Parathyroid adenoma (tissue), 2 donors: Measurements from ENCODE around the gene ABHD3.
"Not testable (repeated sequence)": the region's sequence is repeated elsewhere in the genome, so short reads cannot be mapped to it uniquely, and the experiment has no call there.

Experiments used
- H2AFZ ChIP-seq: fragments of 300-600 bp; sonication (generic); one replicate; pipeline ENCODE4 v1.7.0; 2017; ENCODE audit warnings: antibody characterized with exemption, mild to moderate bottlenecking
- H3K27ac ChIP-seq: fragments of 300-600 bp; sonication (generic); one replicate; pipeline ENCODE4 v1.7.0; 2017
- H3K27me3 ChIP-seq: fragments of 300-600 bp; sonication (generic); one replicate; pipeline ENCODE4 v1.7.0; 2017; ENCODE audit warnings: low read length; ENCODE audit not compliant: control insufficient read depth, insufficient read depth
- H3K36me3 ChIP-seq: fragments of 300-600 bp; sonication (generic); one replicate; pipeline ENCODE4 v1.7.0; 2017; ENCODE audit warnings: low read length; ENCODE audit not compliant: control insufficient read depth, insufficient read depth
- H3K4me1 ChIP-seq: fragments of 300-600 bp; sonication (generic); one replicate; pipeline ENCODE4 v1.7.0; 2017; ENCODE audit warnings: control low read depth
- H3K4me2 ChIP-seq: fragments of 300-600 bp; sonication (generic); one replicate; pipeline ENCODE4 v1.7.0; 2017; ENCODE audit warnings: low read length
- H3K4me3 ChIP-seq: fragments of 300-600 bp; sonication (generic); one replicate; pipeline ENCODE4 v1.7.0; 2017; ENCODE audit warnings: low read depth, low read length
- H3K79me2 ChIP-seq: fragments of 300-600 bp; sonication (generic); one replicate; pipeline ENCODE4 v1.7.0; 2017; ENCODE audit warnings: control low read depth
- H3K9ac ChIP-seq: fragments of 300-600 bp; sonication (generic); one replicate; pipeline ENCODE4 v1.7.0; 2017; ENCODE audit warnings: mild to moderate bottlenecking
- H3K9me3 ChIP-seq: fragments of 300-600 bp; sonication (generic); one replicate; pipeline ENCODE4 v1.7.0; 2017; ENCODE audit warnings: low read length; ENCODE audit not compliant: control insufficient read depth
- CTCF ChIP-seq: fragments of 300-600 bp; sonication (generic); IDR thresholded peaks from one replicate; pipeline ENCODE4 v1.7.0; 2017; ENCODE audit warnings: antibody characterized with exemption, mild to moderate bottlenecking
- donor health status: primary hyperparathyroidism.

The ABHD3 gene

DNA sequence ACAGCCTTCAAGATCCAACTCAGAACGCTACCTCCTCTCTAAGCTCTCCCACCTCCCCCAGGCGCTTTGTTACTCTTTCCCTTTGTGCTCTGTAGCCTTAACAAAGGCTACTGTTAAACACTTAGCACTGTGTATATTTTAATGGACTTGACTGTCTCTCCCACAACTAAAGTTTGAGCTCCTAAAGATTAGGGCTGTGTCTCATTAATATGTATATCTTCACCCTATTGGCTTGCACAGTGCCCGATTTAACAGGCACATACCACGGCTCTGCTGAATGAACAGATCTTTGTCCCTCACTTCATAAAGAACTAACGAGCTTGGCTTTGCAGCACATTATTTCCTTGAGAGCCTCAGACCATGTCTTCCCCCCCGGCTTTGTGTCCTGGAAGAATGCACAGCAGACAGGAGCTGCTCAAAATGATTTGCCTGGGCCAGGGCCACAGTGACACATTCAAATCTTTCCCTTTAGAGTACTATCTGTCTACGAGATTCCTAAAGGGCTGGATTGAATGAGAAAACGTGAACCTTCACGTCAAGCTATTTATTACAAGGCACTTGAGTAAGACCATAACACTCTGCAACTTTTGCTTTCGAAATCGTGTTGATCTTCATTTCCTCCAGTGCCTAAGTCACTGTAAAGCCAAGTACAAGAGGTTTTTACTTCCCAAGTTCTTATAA is 22.1 kb downstream of the ABHD3 start:
- no peak overlapping the region for H3K4me3 ChIP-seq
- no peak overlapping the region for H3K9ac ChIP-seq
- no peaks in the 10 kb centered on the region for H3K9me3 ChIP-seq
- peak overlapping the region; percentile 21 for H3K27ac ChIP-seq
- H3K4me2 ChIP-seq: no peak overlapping the region
- peaks cover 5% of the 10 kb centered on the region for H3K4me1 ChIP-seq
- H3K27me3 ChIP-seq: no peaks in the 10 kb centered on the region
- no peaks in the 10 kb centered on the region for H3K79me2 ChIP-seq
- H3K36me3 ChIP-seq: no peaks in the 10 kb centered on the region
- peak overlapping the region; percentile 66 for H2AFZ ChIP-seq
- TF ChIP-seq CTCF: no peak

GRCh38 chr18:21680161-21680560 is 24.4 kb downstream of the ABHD3 start:
- H3K9ac ChIP-seq: no peak overlapping the region
- no peak for TF ChIP-seq CTCF
- no peaks in the 10 kb centered on the region for H3K9me3 ChIP-seq
- H3K27ac ChIP-seq: no peak overlapping the region
- H3K36me3 ChIP-seq: no peaks in the 10 kb centered on the region
- no peaks in the 10 kb centered on the region for H3K79me2 ChIP-seq
- no peak overlapping the region for H3K4me3 ChIP-seq
- H3K4me2 ChIP-seq: no peak overlapping the region
- no peak overlapping the region for H2AFZ ChIP-seq
- H3K27me3 ChIP-seq: no peaks in the 10 kb centered on the region
- peaks cover 3% of the 10 kb centered on the region for H3K4me1 ChIP-seq

GRCh38 chr18:21678859-21679258 is 25.7 kb downstream of the ABHD3 start:
- no peaks in the 10 kb centered on the region for H3K27me3 ChIP-seq
- H3K79me2 ChIP-seq: no peaks in the 10 kb centered on the region
- peaks cover 3% of the 10 kb centered on the region for H3K4me1 ChIP-seq
- no peak overlapping the region for H3K9ac ChIP-seq
- H3K27ac ChIP-seq: no peak overlapping the region
- TF ChIP-seq CTCF: no peak
- H2AFZ ChIP-seq: no peak overlapping the region
- no peaks in the 10 kb centered on the region for H3K9me3 ChIP-seq
- no peak overlapping the region for H3K4me2 ChIP-seq
- no peak overlapping the region for H3K4me3 ChIP-seq
- no peaks in the 10 kb centered on the region for H3K36me3 ChIP-seq

DNA sequence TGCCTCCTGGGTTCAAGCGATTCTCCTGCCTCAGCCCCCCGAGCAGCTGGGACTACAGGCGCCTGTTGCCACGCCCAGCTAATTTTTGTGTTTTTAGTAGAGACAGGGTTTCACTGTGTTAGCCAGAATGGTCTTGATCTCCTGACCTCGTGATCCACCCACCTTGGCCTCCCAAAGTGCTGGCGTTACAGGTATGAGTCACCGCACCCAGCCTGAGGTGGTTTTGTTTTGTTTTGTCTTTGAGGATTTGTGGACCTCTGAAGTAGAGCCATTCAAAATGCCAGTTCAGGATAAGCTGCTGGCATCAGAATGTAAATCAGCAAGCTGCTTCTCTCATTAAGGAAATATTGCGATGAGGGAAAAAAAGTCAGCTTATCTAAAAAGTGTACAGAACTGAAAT is 29.2 kb downstream of the ABHD3 start:
- not testable (repeated sequence) for H3K27ac ChIP-seq, H3K4me1 ChIP-seq, H3K79me2 ChIP-seq, H3K4me2 ChIP-seq, H3K27me3 ChIP-seq, H3K9me3 ChIP-seq, H3K4me3 ChIP-seq, H2AFZ ChIP-seq, H3K9ac ChIP-seq, H3K36me3 ChIP-seq

DNA sequence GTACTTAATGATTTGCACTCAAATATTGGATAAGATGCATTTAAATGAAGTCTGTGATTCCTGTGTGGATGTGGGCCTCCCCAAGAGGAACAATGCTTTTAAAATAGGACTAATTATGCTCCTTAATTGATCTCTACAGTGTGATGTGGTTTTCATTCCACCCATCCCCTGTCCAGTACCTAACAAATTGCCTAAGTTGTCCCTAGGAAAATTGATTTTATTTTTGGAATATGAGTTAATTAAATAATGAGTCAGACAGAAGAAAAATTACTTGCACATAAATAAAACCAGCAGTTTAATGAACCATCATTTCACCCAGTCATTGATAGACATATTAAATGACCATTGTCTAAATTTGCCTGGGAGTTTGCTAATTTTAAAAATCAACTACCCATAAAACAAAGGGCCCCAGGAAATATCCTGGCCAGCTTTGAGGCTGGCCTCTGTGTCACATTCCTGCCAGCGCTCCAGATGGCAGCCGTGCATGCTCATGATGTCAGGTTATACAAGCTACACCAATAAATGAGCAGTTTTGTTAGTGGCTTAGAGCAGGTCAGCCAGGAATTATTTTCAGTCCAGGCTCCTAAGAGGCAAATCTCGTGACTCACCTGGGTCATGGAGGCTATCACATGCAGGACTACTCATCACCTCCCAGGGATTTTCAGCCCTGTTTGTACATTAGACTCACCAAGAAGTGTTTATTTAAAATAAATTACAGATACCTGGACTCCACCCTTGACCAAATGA is 31.9 kb downstream of the ABHD3 start:
- Histone ChIP-seq H3K9me3 (no peaks in the 10 kb centered on the region), H3K9ac (no peak overlapping the region), H3K4me1 (no peaks in the 10 kb centered on the region), H2AFZ (no peak overlapping the region), H3K27me3 (no peaks in the 10 kb centered on the region), H3K27ac (no peak overlapping the region), H3K79me2 (no peaks in the 10 kb centered on the region), H3K4me3 (no peak overlapping the region), H3K36me3 (no peaks in the 10 kb centered on the region), H3K4me2 (no peak overlapping the region)
- no peak for TF ChIP-seq CTCF
